CD14-positive monocyte (primary cell): ENCODE results near the gene HERC5. TPM values are rescaled to one million over a fixed set of nuclear protein-coding genes. Genes with fewer than 3 reads are reported as not detected.

Experiments used
- DNase-seq, 3 donors: peaks; one replicate each; pipeline ENCODE4 v3.0.0-alpha.2; 2011 to 2022
- H2AFZ ChIP-seq: 2 replicates; pipeline ENCODE4 v1.6.0; 2012; ENCODE audit warnings: mild to moderate bottlenecking, low read depth, low read length, inconsistent platforms; ENCODE audit not compliant: insufficient read depth, poor library complexity, severe bottlenecking
- H3K27ac ChIP-seq, 2 donors: 1 replicate in 1 of 2; 2 replicates in 1 of 2; pipeline ENCODE4 v1.5.1; 2012 to 2013; ENCODE audit warnings: low read length in 2 of 2, control low read depth in 1 of 2, inconsistent platforms in 1 of 2, low read depth in 1 of 2, mild to moderate bottlenecking in 1 of 2
- H3K27me3 ChIP-seq, 2 donors: one replicate each; pipeline versions ENCODE4 v1.6.0 to v1.6.1; 2011 to 2013; ENCODE audit warnings: low read length in 2 of 2; ENCODE audit not compliant: control insufficient read depth in 2 of 2, insufficient read depth in 2 of 2
- H3K36me3 ChIP-seq, 2 donors: replicated peaks in 1 of 2; 1 replicate in 1 of 2; 2 replicates in 1 of 2; pipeline versions ENCODE4 v1.5.1 to v1.6.1; 2012 to 2013; ENCODE audit warnings: low read length in 2 of 2, control low read depth in 1 of 2, inconsistent platforms in 1 of 2, mild to moderate bottlenecking in 1 of 2; ENCODE audit not compliant: insufficient read depth in 2 of 2, control insufficient read depth in 1 of 2
- H3K4me1 ChIP-seq, 2 donors: 1 replicate in 1 of 2; 2 replicates in 1 of 2; pipeline versions ENCODE4 v1.5.1 to v1.6.1; 2012 to 2013; ENCODE audit warnings: low read length in 2 of 2, control low read depth in 1 of 2, inconsistent platforms in 1 of 2, mild to moderate bottlenecking in 1 of 2, moderate library complexity in 1 of 2; ENCODE audit not compliant: insufficient read depth in 2 of 2, control insufficient read depth in 1 of 2
- H3K4me2 ChIP-seq: replicated peaks from 2 replicates; pipeline ENCODE3; 2012; ENCODE audit warnings: low read length, moderate library complexity, mild to moderate bottlenecking; ENCODE audit not compliant: poor library complexity, severe bottlenecking; ENCODE audit errors: extremely low read depth
- H3K4me3 ChIP-seq, 3 experiments: fragments of 200-600 bp in 1 of 3; sonication (generic) in 1 of 3; replicated peaks in 1 of 3; 1 replicate in 2 of 3; 2 replicates in 1 of 3; pipeline ENCODE4 v1.5.1; 2011 to 2013; ENCODE audit warnings: low read length in 3 of 3, mild to moderate bottlenecking in 3 of 3, control low read depth in 2 of 3, low read depth in 2 of 3, inconsistent platforms in 1 of 3, moderate library complexity in 1 of 3
- H3K79me2 ChIP-seq: 2 replicates; pipeline ENCODE4 v1.6.0; 2012; ENCODE audit warnings: mild to moderate bottlenecking, control low read depth, inconsistent platforms, low read length, moderate library complexity; ENCODE audit not compliant: insufficient read depth
- H3K9ac ChIP-seq: 2 replicates; pipeline ENCODE4 v1.6.0; 2017; ENCODE audit warnings: low read length, mild to moderate bottlenecking; ENCODE audit not compliant: insufficient read depth, poor library complexity, severe bottlenecking
- H3K9me3 ChIP-seq, 2 donors: replicated peaks in 1 of 2; 1 replicate in 1 of 2; 2 replicates in 1 of 2; pipeline versions ENCODE4 v1.5.1 to v1.6.1; 2012 to 2013; ENCODE audit warnings: low read length in 2 of 2, control low read depth in 1 of 2; ENCODE audit not compliant: control insufficient read depth in 1 of 2, insufficient read depth in 1 of 2
- H4K20me1 ChIP-seq: 2 replicates; pipeline ENCODE4 v1.6.0; 2012; ENCODE audit warnings: mild to moderate bottlenecking, low read length, control low read depth, moderate library complexity; ENCODE audit not compliant: insufficient read depth
- H3K27ac Mint-ChIP-seq, 7 donors: one replicate each; pipeline ENCODE4 v1.8.0; 2020; ENCODE audit warnings: mild to moderate bottlenecking in 7 of 7, mixed read lengths in 7 of 7, moderate library complexity in 6 of 7, inconsistent platforms in 2 of 7
- H3K27me3 Mint-ChIP-seq, 3 donors: one replicate each; pipeline ENCODE4 v1.8.0; 2021 to 2022; ENCODE audit warnings: low read depth in 3 of 3, mild to moderate bottlenecking in 3 of 3, mixed read lengths in 3 of 3, moderate library complexity in 3 of 3, inconsistent platforms in 1 of 3
- H3K36me3 Mint-ChIP-seq, 2 donors: one replicate each; pipeline ENCODE4 v1.8.0; 2020; ENCODE audit warnings: mixed read lengths in 2 of 2, inconsistent platforms in 1 of 2, mild to moderate bottlenecking in 1 of 2
- H3K4me1 Mint-ChIP-seq: one replicate; pipeline ENCODE4 v1.8.0; 2020; ENCODE audit warnings: mild to moderate bottlenecking, mixed read lengths
- H3K4me3 Mint-ChIP-seq, 2 donors: one replicate each; pipeline ENCODE4 v1.8.0; 2020; ENCODE audit warnings: mild to moderate bottlenecking in 2 of 2, mixed read lengths in 2 of 2, moderate library complexity in 1 of 2
- H3K9me3 Mint-ChIP-seq, 7 donors: one replicate each; pipeline ENCODE4 v1.8.0; 2020 to 2022; ENCODE audit warnings: mixed read lengths in 7 of 7, mild to moderate bottlenecking in 6 of 7, moderate library complexity in 6 of 7, inconsistent platforms in 2 of 7
- CTCF ChIP-seq: fragments of 200-600 bp; IDR thresholded peaks from one replicate; pipeline ENCODE4 v1.8.0; 2022; ENCODE audit warnings: antibody characterized with exemption, mild to moderate bottlenecking
- WGBS: methylation state at CpG from one replicate; pipeline ENCODE4 v1.1.5; 2013; ENCODE audit warnings: missing lambda C conversion rate; ENCODE audit not compliant: insufficient coverage; 5-methylcytosine and 5-hydroxymethylcytosine counted together
- intact Hi-C, 2 donors: fragments of 100-400 bp; cut with micrococcal nuclease; formaldehyde crosslinking; loops; one replicate each; pipeline versions ENCODE4 v1.15.0 to v1.15.1; 2023
- polyA plus RNA-seq, 3 donors: library from polyadenylated mRNA; depleted of rRNA in 1 of 3; unstranded in 2 of 3; stranded (reverse) in 1 of 3; fragments of 300-500 nt in 2 of 3; fragments of >200 nt in 1 of 3; fragmentation: Illumina TruSeq in 2 of 3; gene quantifications; 1 replicate in 2 of 3; 2 replicates in 1 of 3; pipeline ENCODE4 v1.2.3, GENCODE V29; 2012 to 2021

Gene HERC5
- polyA plus RNA-seq, 3 donors = 2.9 to 10.4 (median 8.1) TPM

DNA sequence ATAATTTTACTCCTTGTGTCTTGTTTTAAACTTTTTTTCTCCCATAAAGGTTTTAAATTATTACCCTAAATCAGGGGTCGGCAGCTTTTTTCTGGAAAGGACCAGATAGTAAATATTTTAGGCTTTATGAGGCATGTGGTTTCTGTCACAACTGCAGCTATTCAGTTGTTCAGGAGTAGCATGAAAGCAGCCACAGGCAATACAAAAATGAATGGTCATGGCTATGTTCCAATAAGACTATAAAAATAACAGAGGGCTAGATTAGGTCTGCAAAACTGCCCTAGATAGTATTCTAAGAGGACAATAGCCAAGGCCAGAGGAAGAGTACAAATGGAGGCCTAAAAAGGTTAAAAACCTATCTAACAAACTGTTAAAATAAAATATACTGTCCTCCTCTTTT lies 24.6 kb downstream of the HERC5 start:
- H3K9me3 ChIP-seq = no peaks in the 10 kb centered on the region
- no peaks in the 10 kb centered on the region for H3K79me2 ChIP-seq
- no peaks in the 10 kb centered on the region for H3K27me3 Mint-ChIP-seq
- H3K27me3 ChIP-seq = no peaks in the 10 kb centered on the region
- H3K36me3 Mint-ChIP-seq = peaks cover 25 to 48% of the 10 kb centered on the region in 2 donors
- H3K9me3 Mint-ChIP-seq = peaks cover 0 to 4% (median 0%) of the 10 kb centered on the region in 7 donors
- H3K4me3 ChIP-seq = no peak overlapping the region
- no peak overlapping the region for H3K9ac ChIP-seq
- no peak overlapping the region for H2AFZ ChIP-seq
- H3K27ac ChIP-seq = peak overlapping the region in 1 of 2 donors; percentile 54
- peak overlapping the region in 1 of 7 donors; percentile 60 for H3K27ac Mint-ChIP-seq
- TF ChIP-seq CTCF = no peak
- no peak overlapping the region for H3K4me3 Mint-ChIP-seq
- no peaks in the 10 kb centered on the region for H4K20me1 ChIP-seq
- H3K4me2 ChIP-seq = no peak overlapping the region
- intact Hi-C loops = no loop called here
- peaks cover 7% of the 10 kb centered on the region for H3K4me1 Mint-ChIP-seq
- H3K36me3 ChIP-seq = peaks cover 22 to 54% of the 10 kb centered on the region in 2 donors
- no CpG with 5 or more reads among the region's 1 CpG for WGBS
- DNase-seq = no peak
- H3K4me1 ChIP-seq = peaks cover 4 to 5% of the 10 kb centered on the region in 2 donors

DNA sequence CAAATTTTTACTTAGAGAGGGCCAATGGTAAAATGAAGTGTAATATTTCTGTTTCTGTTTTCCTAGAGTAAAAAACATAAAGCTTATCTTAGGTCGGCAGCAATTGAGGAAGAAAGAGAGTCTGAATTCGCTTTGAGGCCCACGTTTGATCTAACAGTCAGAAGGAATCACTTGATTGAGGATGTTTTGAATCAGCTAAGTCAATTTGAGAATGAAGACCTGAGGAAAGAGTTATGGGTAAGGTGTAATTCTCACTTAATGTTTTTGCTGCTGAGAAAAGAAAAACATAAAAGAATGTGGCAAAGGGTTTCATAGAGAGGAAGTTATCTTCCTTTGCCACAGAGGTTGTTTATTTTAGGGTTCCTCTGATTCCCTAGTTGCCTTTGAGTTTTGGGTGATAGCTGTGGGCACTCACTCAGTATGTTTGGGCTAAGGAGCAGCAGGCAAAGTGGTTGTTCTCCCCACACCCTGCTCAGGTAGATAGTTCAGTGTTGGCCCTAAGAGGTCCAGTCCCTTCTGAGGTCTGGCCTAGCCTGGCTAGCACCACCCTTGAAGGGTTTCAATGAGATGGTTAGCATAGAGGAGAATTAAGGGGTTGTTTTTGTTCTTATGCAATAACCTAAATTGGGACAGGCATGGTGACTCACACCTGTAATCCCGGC lies 32.3 kb downstream of the HERC5 start:
- peaks cover 46 to 79% of the 10 kb centered on the region in 2 donors for H3K36me3 Mint-ChIP-seq
- intact Hi-C loops = no loop called here

More for the DNA sequence above, 32.3 kb downstream of the HERC5 start:
- H3K4me2 ChIP-seq = no peak overlapping the region
- H3K27ac Mint-ChIP-seq = peak overlapping the region in 2 of 7 donors; percentile 59 to 70
- H3K4me3 ChIP-seq = no peak overlapping the region
- no peaks in the 10 kb centered on the region for H3K4me1 ChIP-seq
- no peak for TF ChIP-seq CTCF
- peaks cover 64 to 93% of the 10 kb centered on the region in 2 donors for H3K36me3 ChIP-seq
- H3K27ac ChIP-seq = peak overlapping the region in 1 of 2 donors; percentile 33
- H3K27me3 ChIP-seq = no peaks in the 10 kb centered on the region
- 36% methylated on average over 3 of the region's 4 CpGs for WGBS
- H3K9me3 Mint-ChIP-seq = no peaks in the 10 kb centered on the region
- no peaks in the 10 kb centered on the region for H4K20me1 ChIP-seq
- H3K79me2 ChIP-seq = no peaks in the 10 kb centered on the region
- DNase-seq = no peak
- H3K27me3 Mint-ChIP-seq = no peaks in the 10 kb centered on the region
- no peak overlapping the region for H3K9ac ChIP-seq
- no peaks in the 10 kb centered on the region for H3K4me1 Mint-ChIP-seq
- no peaks in the 10 kb centered on the region for H3K9me3 ChIP-seq
- H3K4me3 Mint-ChIP-seq = no peak overlapping the region
- no peak overlapping the region for H2AFZ ChIP-seq
